Fibroblast of skin of right quadriceps (primary cell): ENCODE measurements around the gene FAM120B.
"Not testable (repeated sequence)": the region's sequence is repeated elsewhere in the genome, so short reads cannot be mapped to it uniquely, and the experiment has no call there.

ENCODE experiments used
- DNase-seq: peaks from one replicate; pipeline ENCODE4 v3.0.0-alpha.2; 2013

The FAM120B gene

GRCh38 chr6:170305805-170306323 lies 694 bp upstream of the FAM120B start:
- DNase-seq: no peak

- no peak for DNase-seq
Observed at GRCh38 chr6:170307080-170307545, 555 bp downstream of the FAM120B start.

GRCh38 chr6:170308761-170309160 lies 2.2 kb downstream of the FAM120B start:
- DNase-seq: no peak

DNA sequence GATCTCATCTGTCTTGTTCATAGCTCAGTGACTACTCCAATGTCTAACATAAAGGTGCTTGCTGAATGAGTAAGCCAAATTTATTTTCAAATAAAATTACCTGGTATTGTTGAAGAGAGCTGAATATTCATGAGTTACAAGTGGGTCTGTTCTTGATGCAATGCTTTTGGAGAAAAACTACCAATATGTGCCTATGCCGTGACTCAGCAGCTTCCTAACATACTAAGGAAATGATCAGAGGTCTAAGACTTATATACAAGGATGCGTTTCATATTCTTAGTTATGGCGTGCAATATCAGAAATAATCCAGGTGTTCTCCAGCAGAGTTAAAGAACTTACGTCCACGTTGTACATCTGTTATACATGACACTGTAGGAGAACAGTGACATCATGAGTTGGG lies 5.1 kb downstream of the FAM120B start:
- no peak for DNase-seq

DNA sequence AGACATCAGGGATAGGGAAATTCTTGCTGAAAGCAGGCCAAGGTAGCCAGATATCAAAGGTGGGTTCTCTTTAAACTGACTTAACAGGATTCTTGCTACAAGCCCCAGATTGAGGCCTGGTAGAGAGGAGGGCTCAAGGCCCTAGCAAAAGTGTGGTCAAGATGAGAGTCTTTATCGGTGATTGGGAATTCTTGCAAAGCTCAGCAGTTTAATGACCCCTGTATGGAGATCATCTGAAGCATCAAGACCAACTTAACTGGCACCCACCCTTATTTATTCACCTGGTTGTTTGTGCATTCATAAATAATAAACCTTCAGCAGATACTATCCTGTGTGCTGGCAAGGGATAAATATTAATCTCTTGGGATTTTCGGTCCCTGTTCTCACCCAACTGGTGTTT lies 6.3 kb downstream of the FAM120B start:
- no peak for DNase-seq

DNA sequence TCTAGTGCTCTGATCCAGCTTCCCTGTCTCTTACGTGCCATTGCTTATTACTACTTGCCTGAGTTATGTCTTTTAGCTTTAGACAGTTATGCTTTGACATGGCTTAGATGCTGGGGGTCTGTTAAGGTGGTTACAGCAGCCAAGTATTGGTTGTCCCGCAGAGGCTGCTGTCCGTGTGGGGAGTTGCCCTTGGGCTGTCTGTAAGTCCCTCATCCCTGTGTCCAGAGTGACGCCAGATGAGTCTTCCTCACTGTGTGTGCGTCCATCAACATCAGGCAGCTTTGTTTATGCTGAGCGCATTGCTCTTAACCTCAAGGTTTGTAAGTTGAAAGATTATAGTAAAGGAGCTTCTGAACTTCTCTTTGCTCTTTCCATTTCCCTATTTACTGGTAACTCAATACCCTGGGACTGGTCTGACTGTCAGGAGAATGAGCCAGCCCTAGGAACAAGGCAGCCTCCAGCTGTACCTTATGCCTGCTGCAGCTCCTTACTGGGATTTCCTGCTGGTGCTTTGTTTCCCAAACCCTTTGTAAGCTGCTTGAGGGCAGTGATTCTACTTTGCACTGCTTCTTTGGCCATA lies 7.2 kb downstream of the FAM120B start:
- no peak for DNase-seq

- DNase-seq: no peak
Observed at GRCh38 chr6:170314983-170315382, 8.4 kb downstream of the FAM120B start.

DNA sequence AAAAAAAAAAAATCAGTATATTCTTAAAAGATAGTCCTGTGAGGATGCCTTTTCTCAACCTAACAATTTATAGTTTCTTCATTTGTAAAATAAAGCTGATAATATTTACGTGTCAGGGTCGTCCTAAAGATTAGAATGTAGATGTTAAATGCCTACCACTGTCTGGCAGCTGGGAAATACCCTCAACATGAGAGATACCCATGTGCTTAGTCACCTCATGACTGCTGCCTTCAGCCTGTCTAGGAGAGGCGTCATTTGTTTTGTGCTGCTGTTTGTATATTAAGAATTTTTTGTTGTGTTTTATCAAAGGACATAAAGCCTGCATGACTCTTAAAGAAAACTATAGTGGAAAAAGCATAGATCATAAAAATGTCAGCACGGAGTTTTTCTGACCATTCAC lies 9.5 kb downstream of the FAM120B start:
- DNase-seq: no peak

DNA sequence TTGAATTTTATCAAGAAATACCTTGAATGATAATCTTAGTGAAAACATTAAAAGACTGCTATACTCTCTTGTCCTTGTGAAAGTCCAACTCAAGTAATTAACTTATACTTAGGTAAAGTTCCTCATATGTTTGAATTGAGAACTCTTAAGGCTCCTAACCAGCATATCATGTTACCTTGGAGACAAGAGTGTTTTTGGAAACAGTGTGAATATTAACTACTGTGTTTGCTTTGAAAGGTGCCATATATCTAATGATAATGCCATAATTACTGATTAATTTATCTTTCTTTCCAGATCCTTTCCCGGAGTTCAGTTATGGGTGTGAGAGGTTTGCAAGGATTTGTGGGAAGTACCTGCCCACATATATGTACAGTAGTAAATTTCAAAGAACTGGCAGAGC lies 10.5 kb downstream of the FAM120B start:
- no peak for DNase-seq

GRCh38 chr6:170317718-170318117 lies 11.2 kb downstream of the FAM120B start:
- no peak for DNase-seq

DNA sequence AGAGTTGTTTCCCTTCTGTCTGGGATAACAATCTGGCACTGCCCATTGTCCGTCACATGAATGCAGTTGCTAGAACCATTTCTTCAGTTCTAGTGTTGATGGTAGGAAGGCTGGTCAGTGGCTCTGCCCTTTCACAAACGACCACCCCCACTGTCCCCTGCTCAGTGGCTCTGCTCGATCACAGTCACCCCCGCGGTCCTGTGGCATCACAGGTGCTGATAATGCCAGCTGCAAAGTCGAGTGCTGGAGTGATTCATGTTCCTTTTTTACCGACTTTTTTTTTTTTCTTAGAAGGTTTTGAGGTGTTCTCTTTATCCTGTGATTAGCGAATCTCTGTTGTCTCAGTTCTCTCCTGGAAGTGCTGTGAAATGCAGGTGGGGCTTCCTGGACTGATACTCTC lies 22.8 kb downstream of the FAM120B start:
- no peak for DNase-seq

- DNase-seq: not testable (repeated sequence)
Observed at GRCh38 chr6:170335199-170335598, 28.6 kb downstream of the FAM120B start.

DNA sequence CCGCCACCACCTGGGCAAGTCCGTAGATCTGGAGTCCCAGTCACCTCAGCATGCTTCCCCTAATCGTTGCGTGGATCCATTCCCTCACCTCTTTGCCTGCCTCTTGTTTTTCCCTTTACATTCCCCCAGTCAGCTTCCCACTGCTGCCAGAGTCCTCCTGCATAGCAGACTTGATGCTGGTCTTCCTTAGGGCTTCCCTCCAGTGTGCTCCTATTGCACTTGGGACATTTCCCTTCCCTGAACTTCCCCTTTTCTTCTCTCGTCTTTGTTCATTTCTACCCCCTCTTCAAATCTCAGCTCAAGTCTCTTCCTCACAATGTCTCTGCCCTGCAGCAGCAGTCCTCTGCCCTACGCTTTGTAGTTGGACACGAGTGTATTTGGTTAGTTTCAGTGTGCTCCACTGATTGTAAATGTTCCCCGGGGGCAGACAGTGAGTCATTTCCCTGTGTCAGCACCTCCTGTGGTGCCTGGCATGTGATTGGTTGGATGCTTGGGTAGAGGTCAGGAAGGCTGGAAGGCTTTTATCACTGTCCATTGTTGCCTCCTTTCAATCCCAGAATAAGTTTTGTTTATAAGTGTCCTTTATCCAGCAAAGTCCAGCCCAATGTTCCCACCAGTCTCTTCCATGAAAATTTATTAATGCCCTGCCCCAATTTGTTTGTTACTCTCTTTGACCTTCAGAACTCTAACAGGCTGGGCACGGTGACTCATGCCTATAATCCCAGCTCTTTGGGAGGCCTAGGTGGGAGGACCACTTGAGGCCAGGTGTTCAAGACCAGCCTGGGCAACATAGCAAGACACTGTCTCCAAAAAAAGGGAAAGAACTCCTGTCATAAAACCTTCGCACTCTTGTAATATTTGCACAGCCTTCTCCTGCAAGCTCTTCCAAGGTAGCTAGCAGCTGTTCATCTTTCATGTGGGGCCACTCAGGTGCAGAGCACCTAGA lies 38.3 kb downstream of the FAM120B start:
- peak; percentile 61 for DNase-seq

DNA sequence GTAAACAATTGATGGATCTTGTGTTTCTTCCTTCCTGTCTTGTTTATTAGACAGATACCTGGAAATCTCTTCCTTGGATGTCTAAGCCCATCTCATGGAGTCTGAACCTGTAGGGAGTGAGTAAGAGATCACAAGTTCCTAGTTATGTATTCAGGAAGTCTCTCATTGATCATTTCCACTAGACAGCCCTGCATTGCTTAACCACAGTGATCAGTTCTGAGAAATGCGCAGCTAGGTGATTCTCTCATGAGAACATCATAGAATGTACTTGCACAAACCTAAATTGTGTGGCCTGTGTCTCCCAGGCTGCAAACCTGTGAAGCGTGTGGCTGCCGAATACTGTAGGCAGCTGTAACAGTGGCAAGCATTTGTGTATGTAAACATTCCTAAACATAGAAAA lies 39.1 kb downstream of the FAM120B start:
- DNase-seq: no peak

GRCh38 chr6:170346649-170347048 lies 40.1 kb downstream of the FAM120B start:
- DNase-seq: no peak

DNA sequence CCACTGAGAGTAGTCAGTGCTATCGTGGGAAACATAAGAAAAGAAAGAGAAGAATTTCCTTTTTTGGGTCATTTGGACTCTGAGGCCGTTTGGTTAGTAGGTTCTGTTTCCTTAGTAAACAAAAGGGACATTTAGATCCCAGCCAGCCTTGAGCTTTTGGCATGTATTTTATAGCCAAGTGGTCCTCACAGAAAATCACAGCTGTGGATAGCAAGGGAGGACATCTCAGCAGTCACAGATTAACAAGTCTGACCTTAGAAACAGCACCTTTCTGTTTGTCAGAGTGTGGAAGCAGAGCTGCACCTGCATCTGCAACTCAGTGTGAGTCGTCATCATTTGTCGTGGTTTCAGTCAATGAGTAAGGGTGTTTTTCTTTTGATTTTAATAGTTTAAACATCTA lies 40.5 kb downstream of the FAM120B start:
- DNase-seq: no peak

- DNase-seq: no peak
Observed at GRCh38 chr6:170347975-170348374, 41.4 kb downstream of the FAM120B start.

DNA sequence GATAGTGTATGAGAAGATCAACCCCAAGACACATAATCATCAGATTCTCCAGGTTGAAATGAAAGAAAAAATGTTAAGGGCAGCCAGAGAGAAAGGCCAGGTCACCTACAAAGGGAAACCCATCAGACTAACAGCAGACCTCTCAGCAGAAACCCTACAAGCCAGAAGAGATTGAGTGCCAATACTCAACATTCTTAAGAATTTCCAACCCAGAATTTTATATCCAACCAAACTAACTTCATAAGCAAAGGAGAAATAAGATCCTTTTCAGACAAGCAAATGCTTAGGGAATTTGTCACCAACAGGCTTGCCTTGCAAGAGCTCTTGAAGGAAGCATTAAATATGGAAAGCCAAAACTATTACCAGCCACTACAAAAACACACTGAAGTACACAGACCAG lies 44.9 kb downstream of the FAM120B start:
- DNase-seq: not testable (repeated sequence)

DNA sequence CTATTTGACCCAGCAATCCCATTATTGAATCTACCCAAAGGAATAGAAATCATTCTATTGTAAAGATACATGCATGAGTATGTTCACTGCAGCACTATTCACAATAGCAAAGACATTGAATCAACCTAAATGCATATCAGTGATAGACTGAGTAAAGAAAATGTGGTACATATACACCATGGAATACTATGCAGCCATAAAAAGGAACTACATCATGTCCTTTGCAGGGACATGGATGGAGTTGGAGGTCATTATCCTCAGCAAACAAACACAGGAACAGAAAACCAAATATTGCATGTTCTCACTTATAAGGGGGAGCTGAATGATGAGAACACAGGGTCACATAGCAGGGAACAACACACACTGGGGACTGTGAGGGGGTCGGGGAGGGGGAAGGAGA lies 48.6 kb downstream of the FAM120B start:
- DNase-seq: not testable (repeated sequence)

DNA sequence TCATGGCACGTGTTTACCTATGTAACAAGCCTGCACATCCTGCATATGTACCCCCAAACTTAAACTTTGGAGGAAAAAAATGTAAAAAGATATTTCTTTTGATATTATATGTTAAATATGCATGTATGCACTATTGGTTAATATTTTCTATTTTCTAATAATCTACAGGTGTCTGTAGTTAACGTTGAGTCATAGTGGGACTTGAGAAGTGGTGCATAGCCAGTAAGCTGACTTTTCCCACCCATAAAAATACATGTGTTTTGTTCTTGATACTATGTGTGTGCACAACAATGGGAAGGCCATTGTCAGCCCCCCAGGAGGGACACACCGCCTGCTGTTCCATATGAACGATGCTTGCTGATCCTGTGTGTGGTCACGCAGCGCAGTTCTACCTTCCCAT lies 49.1 kb downstream of the FAM120B start:
- no peak for DNase-seq

DNA sequence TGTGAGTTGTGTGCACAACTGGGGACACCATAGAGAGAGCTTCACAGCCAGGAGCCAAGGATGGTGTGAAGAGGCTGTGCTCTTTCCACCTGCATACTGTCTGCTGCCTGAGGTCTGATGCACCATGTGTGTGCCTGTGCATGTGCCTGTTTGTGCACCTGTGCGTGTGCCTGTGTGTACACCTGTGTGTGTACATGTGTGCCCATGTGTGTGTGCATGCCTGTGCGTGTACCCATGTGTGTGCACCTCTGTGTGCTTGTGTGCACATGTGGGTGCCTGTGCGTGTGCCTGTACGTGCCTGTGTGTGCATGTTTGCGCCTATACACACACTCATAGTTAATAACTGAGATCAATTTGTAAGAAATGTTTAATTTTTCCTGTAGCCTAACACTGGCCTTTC lies 51.3 kb downstream of the FAM120B start:
- no peak for DNase-seq

- DNase-seq: no peak
Observed at GRCh38 chr6:170358496-170358895, 51.9 kb downstream of the FAM120B start.

DNA sequence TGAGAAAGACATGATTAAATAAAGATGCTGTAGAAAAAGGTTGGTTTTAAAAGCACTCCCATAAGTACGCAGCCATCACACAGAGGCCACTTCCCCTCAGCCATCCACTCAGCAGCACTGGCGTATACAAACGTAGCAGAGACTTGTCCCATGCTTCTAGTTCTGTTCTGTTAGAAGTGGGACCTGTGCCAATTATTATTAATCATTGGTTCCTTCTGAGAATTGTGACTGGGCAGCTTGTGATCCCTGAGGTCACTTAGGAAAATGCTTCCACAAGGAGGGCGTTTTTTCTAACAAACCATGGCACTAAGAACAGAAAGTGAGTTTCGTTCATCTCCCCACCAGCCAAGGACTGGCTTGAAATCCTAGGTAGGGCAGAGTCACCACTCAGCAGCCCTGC lies 53.9 kb downstream of the FAM120B start:
- no peak for DNase-seq

- DNase-seq: no peak
Observed at GRCh38 chr6:170361335-170361734, 54.8 kb downstream of the FAM120B start.
